Measurements from ENCODE around the gene BSG. TPM values are rescaled to one million over a fixed set of nuclear protein-coding genes. Genes with fewer than 3 reads are reported as not detected.

The BSG gene
- total RNA-seq, 4 donors from 2014 or later = 303 to 400 (median 324) TPM

DNA sequence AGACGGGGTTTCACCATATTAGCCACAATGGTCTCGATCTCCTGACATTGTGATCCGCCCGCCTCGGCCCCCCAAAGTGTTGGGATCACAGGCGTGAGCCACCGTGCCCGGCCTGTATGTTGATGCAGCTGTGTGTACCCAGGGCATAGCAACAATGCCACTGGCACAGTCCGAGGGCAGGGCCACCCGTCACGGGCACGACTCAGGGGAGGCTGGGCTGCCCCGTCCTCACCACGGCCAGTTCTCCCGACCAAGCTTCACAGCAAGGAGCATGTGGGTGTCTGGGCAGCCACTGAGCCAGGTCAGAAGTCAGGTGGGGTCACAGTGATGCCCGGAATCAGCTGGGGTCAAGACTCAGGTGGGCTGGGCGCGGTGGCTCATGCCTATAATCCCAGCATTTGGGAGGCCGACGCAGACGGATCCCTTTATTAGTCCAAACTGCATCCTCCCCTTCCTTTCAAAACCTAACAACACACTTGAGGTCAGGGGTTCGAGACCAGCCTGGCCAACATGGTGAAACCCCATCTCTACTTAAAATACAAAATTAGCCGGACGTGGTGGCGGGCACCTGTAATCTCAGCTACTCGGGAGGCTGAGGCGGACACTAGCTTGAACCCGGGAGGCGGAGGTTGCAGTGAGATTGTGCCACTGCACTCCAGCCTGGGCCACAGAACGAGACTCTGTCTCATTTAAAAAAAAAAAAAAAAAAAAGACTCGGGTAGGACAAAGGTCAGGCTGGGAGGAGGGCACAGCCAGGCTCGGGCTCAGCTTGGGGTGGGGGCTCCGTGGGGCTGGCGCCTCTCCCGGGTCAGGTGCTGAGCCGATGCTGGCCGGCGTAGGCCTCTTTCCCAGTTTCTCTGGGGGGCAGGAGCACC, 42.0 kb upstream of the BSG start:
- H3K27ac ChIP-seq = peak overlapping the region; percentile 95 to 99 (median 98)
- TF ChIP-seq POLR2A (IDR thresholded peaks at IDR 0.05) (no peak), EP300 (IDR thresholded peaks at IDR 0.05) (no peak)
- TF ChIP-seq, protein P1, sequence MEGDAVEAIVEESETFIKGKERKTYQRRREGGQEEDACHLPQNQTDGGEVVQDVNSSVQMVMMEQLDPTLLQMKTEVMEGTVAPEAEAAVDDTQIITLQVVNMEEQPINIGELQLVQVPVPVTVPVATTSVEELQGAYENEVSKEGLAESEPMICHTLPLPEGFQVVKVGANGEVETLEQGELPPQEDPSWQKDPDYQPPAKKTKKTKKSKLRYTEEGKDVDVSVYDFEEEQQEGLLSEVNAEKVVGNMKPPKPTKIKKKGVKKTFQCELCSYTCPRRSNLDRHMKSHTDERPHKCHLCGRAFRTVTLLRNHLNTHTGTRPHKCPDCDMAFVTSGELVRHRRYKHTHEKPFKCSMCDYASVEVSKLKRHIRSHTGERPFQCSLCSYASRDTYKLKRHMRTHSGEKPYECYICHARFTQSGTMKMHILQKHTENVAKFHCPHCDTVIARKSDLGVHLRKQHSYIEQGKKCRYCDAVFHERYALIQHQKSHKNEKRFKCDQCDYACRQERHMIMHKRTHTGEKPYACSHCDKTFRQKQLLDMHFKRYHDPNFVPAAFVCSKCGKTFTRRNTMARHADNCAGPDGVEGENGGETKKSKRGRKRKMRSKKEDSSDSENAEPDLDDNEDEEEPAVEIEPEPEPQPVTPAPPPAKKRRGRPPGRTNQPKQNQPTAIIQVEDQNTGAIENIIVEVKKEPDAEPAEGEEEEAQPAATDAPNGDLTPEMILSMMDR (IDR thresholded peaks at IDR 0.05) = no peak
- no peaks in the 10 kb centered on the region for H3K9me3 ChIP-seq
- DNase-seq (ENCODE audit: low spot score in 2 of 2) = no peak
- H3K4me3 ChIP-seq = peak overlapping the region; percentile 64 to 100 (median 92)
- peaks cover 0 to 16% of the 10 kb centered on the region in 2 donors for H3K27me3 ChIP-seq
- WGBS, 2 donors = 64 to 66% methylated on average over 35 to 37 of the region's 38 CpGs
- H3K4me1 ChIP-seq = peaks cover 6 to 34% (median 20%) of the 10 kb centered on the region in 4 donors
- peaks cover 0 to 5% (median under 1%) of the 10 kb centered on the region in 3 donors for H3K36me3 ChIP-seq

DNA sequence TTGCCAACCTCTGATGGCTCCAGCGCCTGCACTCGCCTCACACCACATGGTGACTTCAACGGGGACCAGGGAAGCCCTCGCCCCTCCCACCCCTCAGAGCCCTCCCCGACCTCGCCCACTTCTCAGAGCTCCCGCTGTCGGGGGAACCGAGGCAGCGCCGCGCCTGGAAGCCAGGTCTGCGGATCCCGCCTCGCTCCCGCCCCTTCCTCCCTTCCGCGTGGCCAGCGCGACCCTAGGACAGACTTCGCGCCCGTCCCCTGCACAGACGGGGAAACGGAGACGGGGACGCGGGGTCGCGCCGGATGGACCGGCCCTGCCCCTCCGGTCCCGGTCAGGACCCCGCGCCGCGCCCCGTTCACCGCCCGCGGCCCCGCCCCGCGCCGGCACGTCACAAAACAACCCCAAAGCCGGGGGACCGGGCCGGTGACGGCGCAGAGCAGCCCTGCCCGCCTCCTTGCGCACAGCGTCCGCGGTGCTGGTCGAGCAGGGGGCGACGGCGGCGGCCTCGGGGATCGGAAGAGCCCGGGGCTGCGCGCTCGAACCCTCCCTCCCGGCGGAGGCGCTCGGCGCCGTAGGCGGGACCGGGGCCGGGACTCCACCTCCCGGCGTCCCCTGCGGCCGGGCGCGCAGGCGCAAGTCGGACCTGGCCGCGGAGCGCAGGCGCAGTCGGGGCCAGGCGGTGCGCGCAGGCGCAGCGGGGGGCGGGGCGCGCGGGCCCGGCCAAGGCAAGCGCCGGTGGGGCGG, 41.2 kb upstream of the BSG start:
- Histone ChIP-seq H3K9me3 (no peaks in the 10 kb centered on the region), H3K4me3 (peak overlapping the region; percentile 64 to 100 (median 92)), H3K4me1 (peaks cover 6 to 38% (median 21%) of the 10 kb centered on the region in 4 donors), H3K27ac (peak overlapping the region; percentile 95 to 99 (median 98)), H3K27me3 (peaks cover 0 to 14% of the 10 kb centered on the region in 2 donors), H3K36me3 (peaks cover under 1 to 13% (median 2%) of the 10 kb centered on the region in 3 donors)
- peak; percentile 52 to 68 for DNase-seq (ENCODE audit: low spot score in 2 of 2)
- 0 to 1% methylated on average over 23 to 49 of the region's 103 CpGs for WGBS, 2 donors
- TF ChIP-seq EP300 (IDR thresholded peaks at IDR 0.05) (peak in 1 of 2 donors; percentile 42), POLR2A (IDR thresholded peaks at IDR 0.05) (peak in 1 of 2 donors; percentile 91)
- TF ChIP-seq, protein P1 (IDR thresholded peaks at IDR 0.05) = peak in 2 of 5 experiments; percentile 54 to 58

DNA sequence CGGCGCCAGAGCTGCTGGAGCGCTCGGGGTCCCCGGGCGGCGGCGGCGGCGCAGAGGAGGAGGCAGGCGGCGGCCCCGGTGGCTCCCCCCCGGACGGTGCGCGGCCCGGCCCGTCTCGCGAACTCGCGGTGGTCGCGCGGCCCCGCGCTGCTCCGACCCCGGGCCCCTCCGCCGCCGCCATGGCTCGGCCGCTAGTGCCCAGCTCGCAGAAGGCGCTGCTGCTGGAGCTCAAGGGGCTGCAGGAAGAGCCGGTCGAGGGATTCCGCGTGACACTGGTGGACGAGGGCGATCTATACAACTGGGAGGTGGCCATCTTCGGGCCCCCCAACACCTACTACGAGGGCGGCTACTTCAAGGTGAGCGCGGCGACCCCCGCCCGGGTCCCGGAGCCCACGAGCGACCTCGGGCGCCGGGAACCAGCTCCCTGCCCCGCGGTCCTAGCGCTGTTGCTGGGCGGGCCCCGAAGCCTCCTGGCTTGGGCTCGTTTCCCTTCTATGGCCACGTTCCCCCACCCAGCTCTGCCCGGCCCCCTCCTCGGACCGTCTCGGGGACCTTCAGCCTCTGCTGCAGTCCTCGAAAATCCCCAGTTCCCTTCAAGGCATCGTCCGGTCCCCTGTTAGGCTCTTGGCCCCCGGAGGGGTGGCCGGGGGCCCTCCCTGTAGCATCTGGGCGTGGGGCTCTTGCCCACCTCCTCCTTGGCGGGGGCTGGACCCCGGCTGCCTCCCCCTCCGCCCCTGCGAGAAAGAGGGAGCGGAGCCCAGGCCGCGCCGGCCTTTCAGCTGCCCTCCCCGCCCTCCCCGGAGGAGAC, 40.4 kb upstream of the BSG start, which contains the start of gene CDC34:
Gene CDC34 (plus strand): TSS at position 8 of the 808 bp plus-strand sequence. CDS start 172 bp downstream, at position 180.
- H3K4me1 ChIP-seq = peaks cover 6 to 38% (median 21%) of the 10 kb centered on the region in 4 donors
- H3K27me3 ChIP-seq = peaks cover 0 to 6% of the 10 kb centered on the region in 2 donors
- 0 to 1% methylated on average over 35 to 47 of the region's 84 CpGs for WGBS, 2 donors
- peak within 1 kb of the TSS; percentile 95 to 99 (median 98) for H3K27ac ChIP-seq
- no peak for DNase-seq (ENCODE audit: low spot score in 2 of 2)
- TF ChIP-seq, protein P1 (IDR thresholded peaks at IDR 0.05) = no peak
- TF ChIP-seq EP300 (IDR thresholded peaks at IDR 0.05) = no peak
- TF ChIP-seq POLR2A (IDR thresholded peaks at IDR 0.05) = peak in 1 of 2 donors; percentile 77
- peaks cover 2 to 21% (median 6%) of the 10 kb centered on the region in 3 donors for H3K36me3 ChIP-seq
- peak within 1 kb of the TSS; percentile 83 to 100 (median 98) for H3K4me3 ChIP-seq
- no peaks in the 10 kb centered on the region for H3K9me3 ChIP-seq

DNA sequence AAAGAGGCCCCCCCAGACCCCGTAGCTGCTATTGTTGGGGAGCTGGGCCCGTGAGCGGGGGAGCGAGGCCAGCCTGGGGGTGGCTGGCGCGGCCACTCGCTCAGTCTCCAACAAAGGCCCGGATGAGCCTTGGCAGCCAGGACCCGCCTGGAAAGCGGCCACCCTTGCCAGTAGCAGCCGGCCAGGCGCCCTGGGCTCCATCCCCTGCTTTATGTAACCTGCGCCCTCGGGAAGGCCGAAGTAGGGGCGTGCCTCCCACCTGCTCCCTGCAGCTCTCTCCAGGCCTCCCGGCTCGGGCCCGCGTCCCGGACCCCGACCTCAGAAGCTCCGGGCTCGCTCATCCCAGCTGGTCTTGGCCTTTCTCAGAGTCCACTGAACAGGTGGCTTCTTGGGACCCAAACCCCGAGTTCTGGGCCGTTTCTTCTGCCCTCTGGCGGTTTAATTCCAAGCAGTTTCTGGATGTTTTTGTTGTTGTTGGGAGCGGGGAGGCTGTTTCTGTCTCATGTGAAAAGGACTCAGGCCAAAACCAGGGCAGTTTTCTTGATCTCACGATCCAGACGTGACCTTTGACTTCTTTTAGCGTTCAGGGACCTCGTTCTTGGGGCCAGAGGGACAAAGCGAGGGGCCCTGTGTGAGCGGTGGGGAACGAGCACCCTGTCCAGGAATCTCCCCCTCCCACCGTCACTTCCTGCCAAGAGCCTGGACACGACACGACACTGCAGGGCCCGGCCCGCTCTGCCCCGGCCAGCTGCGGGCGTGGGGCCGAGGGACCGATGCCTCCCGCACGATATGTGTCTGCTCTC, 39.6 kb upstream of the BSG start:
- Histone ChIP-seq H3K27me3 (no peaks in the 10 kb centered on the region), H3K4me1 (peaks cover 6 to 38% (median 21%) of the 10 kb centered on the region in 4 donors), H3K36me3 (peaks cover 2 to 27% (median 6%) of the 10 kb centered on the region in 3 donors), H3K27ac (peak overlapping the region; percentile 80 to 99 (median 89)), H3K9me3 (no peaks in the 10 kb centered on the region), H3K4me3 (peak overlapping the region; percentile 83 to 100 (median 98))
- peak; percentile 50 to 58 for DNase-seq (ENCODE audit: low spot score in 2 of 2)
- TF ChIP-seq EP300 (IDR thresholded peaks at IDR 0.05) = peak in 1 of 2 donors; percentile 35
- TF ChIP-seq, protein P1 (IDR thresholded peaks at IDR 0.05) = peak; percentile 17 to 71 (median 42)
- no peak for TF ChIP-seq POLR2A (IDR thresholded peaks at IDR 0.05)
- 0 to 1% methylated on average over 35 to 38 of the region's 47 CpGs for WGBS, 2 donors
